ENCODE measurements around the gene PDXK. TPM values are rescaled to one million over a fixed set of nuclear protein-coding genes. Genes with fewer than 3 reads are reported as not detected.

The PDXK gene
- total and polyA plus RNA-seq, 2 of the 13 experiments (the other 11 are each of a cell fraction or from before 2014, with no cell fraction given), result 114 to 184 TPM

- TF ChIP-seq PRDM10 (CRISPR knock-in tag; IDR thresholded peaks at IDR 0.05; ENCODE audit: low read depth) (no peak), ZNF142 (CRISPR knock-in tag; IDR thresholded peaks at IDR 0.05) (no peak), ZNF383 (CRISPR knock-in tag; IDR thresholded peaks at IDR 0.05; ENCODE audit: borderline replicate concordance) (no peak), MEIS2 (CRISPR knock-in tag; IDR thresholded peaks at IDR 0.05) (no peak), ZNF205 (CRISPR knock-in tag; IDR thresholded peaks at IDR 0.05) (no peak), HCFC1 (IDR thresholded peaks at IDR 0.05; ENCODE audit: low read depth, low read length) (no peak), DZIP1 (CRISPR knock-in tag; IDR thresholded peaks at IDR 0.05) (0 out of 2 replicates have a peak, but pooled peaks have one; percentile 35), ZNF766 (CRISPR knock-in tag; IDR thresholded peaks at IDR 0.05; ENCODE audit: borderline replicate concordance) (no peak), MEIS1 (CRISPR knock-in tag; IDR thresholded peaks at IDR 0.05; ENCODE audit: borderline replicate concordance) (no peak), ZNF235 (CRISPR knock-in tag; IDR thresholded peaks at IDR 0.05; ENCODE audit: borderline replicate concordance) (peak; percentile 20; the same call in 1 of the 2 replicates), CENPBD1 (CRISPR knock-in tag; IDR thresholded peaks at IDR 0.05; ENCODE audit: borderline replicate concordance, low read depth) (no peak)
Measured at GRCh38 chr21:43719748-43720538, 1.0 kb downstream of the PDXK start (continued).

All from HepG2 (cell line).